Right renal pelvis (tissue), 4 donors: Measurements from ENCODE around the gene ERGIC1. TPM values are rescaled to one million over a fixed set of nuclear protein-coding genes. Genes with fewer than 3 reads are reported as not detected.

Experiments used
- DNase-seq, 4 donors: peaks; one replicate each; pipeline ENCODE4 v3.0.0-alpha.2; 2013; ENCODE audit warnings: low read depth in 4 of 4, low spot score in 3 of 4, missing footprints in 1 of 4
- polyA plus RNA-seq, 4 donors: library from polyadenylated mRNA; unstranded; fragments of 120-200 nt; gene quantifications; one replicate each; pipeline ENCODE4 v1.2.1, GENCODE V29; 2013; ENCODE audit not compliant: insufficient read length in 4 of 4

ERGIC1 gene
- polyA plus RNA-seq, 4 donors = 116 to 122 (median 118) TPM

- DNase-seq = no peak
Observed at GRCh38 chr5:172897481-172898217, 63.6 kb downstream of the ERGIC1 start.

GRCh38 chr5:172898218-172898842 lies 64.3 kb downstream of the ERGIC1 start:
- DNase-seq = no peak

- DNase-seq = no peak
Observed at GRCh38 chr5:172898843-172899369, 64.9 kb downstream of the ERGIC1 start.

GRCh38 chr5:172899436-172899835 lies 65.4 kb downstream of the ERGIC1 start:
- DNase-seq = no peak

GRCh38 chr5:172901012-172901780 lies 67.1 kb downstream of the ERGIC1 start:
- peak in 1 of 4 donors; percentile 64 for DNase-seq

GRCh38 chr5:172901788-172902496 lies 67.9 kb downstream of the ERGIC1 start:
- DNase-seq = no peak

GRCh38 chr5:172902497-172903472 lies 68.7 kb downstream of the ERGIC1 start:
- no peak for DNase-seq

- DNase-seq = no peak
Observed at GRCh38 chr5:172903790-172904189, 69.7 kb downstream of the ERGIC1 start.

- DNase-seq = no peak
Observed at GRCh38 chr5:172904312-172904642, 70.2 kb downstream of the ERGIC1 start.

- DNase-seq = no peak
Observed at GRCh38 chr5:172904643-172905345, 70.7 kb downstream of the ERGIC1 start.

- DNase-seq = no peak
Observed at GRCh38 chr5:172905346-172906140, 71.5 kb downstream of the ERGIC1 start.

GRCh38 chr5:172906436-172906835 lies 72.4 kb downstream of the ERGIC1 start:
- no peak for DNase-seq

- no peak for DNase-seq
Observed at GRCh38 chr5:172906888-172907287, 72.8 kb downstream of the ERGIC1 start.

- no peak for DNase-seq
Observed at GRCh38 chr5:172907657-172908056, 73.6 kb downstream of the ERGIC1 start.

- no peak for DNase-seq
Observed at GRCh38 chr5:172908662-172909061, 74.6 kb downstream of the ERGIC1 start.

GRCh38 chr5:172909931-172910502 lies 76.0 kb downstream of the ERGIC1 start:
- DNase-seq = no peak

GRCh38 chr5:172910828-172911627 lies 77.0 kb downstream of the ERGIC1 start:
- DNase-seq = no peak
